K562 (cell line): Measurements from ENCODE around the gene PTGES3. TPM values are rescaled to one million over a fixed set of nuclear protein-coding genes. Genes with fewer than 3 reads are reported as not detected.
A peak's percentile ranks its signal among the peaks of the same experiment; 100 is the strongest.

Source experiments
- CUX1 ChIP-seq: fragments of 200-800 bp; sonication (Bioruptor generic); IDR thresholded peaks from 2 replicates; pipeline ENCODE4 v1.6.1; 2016; ENCODE audit warnings: missing genetic modification characterization, missing compliant biosample characterization
- ETS2 ChIP-seq: IDR thresholded peaks from 2 replicates; pipeline ENCODE4 v1.6.1; 2016; ENCODE audit warnings: borderline replicate concordance, missing genetic modification characterization, mild to moderate bottlenecking, moderate library complexity, missing compliant biosample characterization; ENCODE audit not compliant: poor library complexity, severe bottlenecking
- ETV6 ChIP-seq, 3 experiments: fragments of 150-350 bp in 1 of 3; sonication (generic) in 1 of 3; formaldehyde crosslinking in 1 of 3; IDR thresholded peaks; 2 replicates each; pipeline versions ENCODE4 v1.6.1 to v1.8.0; 2014 to 2022; ENCODE audit warnings: borderline replicate concordance in 2 of 3, low read depth in 2 of 3, antibody characterized with exemption in 1 of 3, low read length in 1 of 3, mild to moderate bottlenecking in 1 of 3, missing genetic modification reagents in 1 of 3
- KLF13 ChIP-seq: fragments of 450-650 bp; IDR thresholded peaks from 2 replicates; pipeline ENCODE4 v1.6.1; 2016; ENCODE audit warnings: missing genetic modification characterization, low read depth, mild to moderate bottlenecking, missing compliant biosample characterization, moderate library complexity, borderline replicate concordance
- PATZ1 ChIP-seq: fragments of 250-450 bp; sonication (Bioruptor Pico); IDR thresholded peaks from 2 replicates; pipeline ENCODE4 v1.5.0; 2020; ENCODE audit warnings: mild to moderate bottlenecking, borderline replicate concordance
- REST ChIP-seq, 2 experiments: fragments of 450-650 bp; formaldehyde crosslinking in 1 of 2; IDR thresholded peaks; 2 replicates each; pipeline versions ENCODE4 v1.4.0 to v1.6.1; 2014 to 2020; ENCODE audit warnings: mild to moderate bottlenecking in 2 of 2, borderline replicate concordance in 1 of 2, low read depth in 1 of 2
- ZC3H4 ChIP-seq: sonication (generic); formaldehyde crosslinking; IDR thresholded peaks from 2 replicates; pipeline ENCODE4 v1.9.0; 2021; ENCODE audit warnings: missing genetic modification reagents, borderline replicate concordance
- ZNF143 ChIP-seq: sonication (generic); formaldehyde crosslinking; IDR thresholded peaks from 2 replicates; pipeline ENCODE4 v1.9.0; 2022; ENCODE audit warnings: mild to moderate bottlenecking, missing genetic modification reagents
- ZNF316 ChIP-seq: fragments of 450-650 bp; IDR thresholded peaks from 2 replicates; pipeline ENCODE4 v1.6.1; 2016
- polyA plus RNA-seq, 8 experiments: library from polyadenylated mRNA; depleted of rRNA in 4 of 8; stranded (reverse) in 5 of 8; unstranded in 3 of 8; fragments of >200 nt; fragmentation: Nextera tagmentation in 2 of 8; fragmentation: Illumina TruSeq in 1 of 8; extraction: Ambion mirVana in 2 of 8; extraction: Trizol in 1 of 8; gene quantifications; 2 replicates each; pipeline versions ENCODE4 v1.2.1 to v1.2.3, GENCODE V29; 2011 to 2014; ENCODE audit warnings: inconsistent platforms in 1 of 8, missing spikeins in 1 of 8
- total RNA-seq, 7 experiments: library from RNA; depleted of rRNA in 6 of 7; stranded (reverse); fragments of >200 nt in 6 of 7; fragmentation: Illumina TruSeq in 2 of 7; extraction: Trizol in 2 of 7; gene quantifications; 2 replicates each; pipeline versions ENCODE4 v1.2.1 to v1.2.3, GENCODE V29; 2011 to 2021; ENCODE audit warnings: low replicate concordance in 1 of 7

PTGES3 gene
- total and polyA plus RNA-seq, 9 of the 15 experiments (the other 6 are each of a cell fraction or from before 2014, with no cell fraction given): 163 to 501 (median 213) TPM

GRCh38 chr12:56688846-56689109 lies 694 bp upstream of the PTGES3 start (continued):
- no peak for TF ChIP-seq ETS2
- peak; percentile 88; the same call in 1 of the 2 replicates for TF ChIP-seq ZC3H4 (CRISPR knock-in tag)
- no peak for TF ChIP-seq ETV6 (IDR thresholded peaks at IDR 0.05; ENCODE audit: borderline replicate concordance in 1 of 2, low read depth in 2 of 2, low read length in 1 of 2)
- TF ChIP-seq ETV6 (CRISPR knock-in tag; IDR thresholded peaks at IDR 0.05; ENCODE audit: borderline replicate concordance): no peak
- TF ChIP-seq PATZ1 (CRISPR knock-in tag): 0 out of 2 replicates have a peak, but pooled peaks have one; percentile 10
- TF ChIP-seq ZNF316: no peak
- TF ChIP-seq KLF13: no peak
- TF ChIP-seq ZNF143 (CRISPR knock-in tag): no peak
- TF ChIP-seq REST (IDR thresholded peaks at IDR 0.05; ENCODE audit: borderline replicate concordance): no peak
- no peak for TF ChIP-seq REST (CRISPR knock-in tag; IDR thresholded peaks at IDR 0.05; ENCODE audit: low read depth)
- TF ChIP-seq CUX1 (CRISPR knock-in tag): no peak; the same call in 1 of the 2 replicates
